ENCODE results near the gene TTLL5. TPM values are rescaled to one million over a fixed set of nuclear protein-coding genes. Genes with fewer than 3 reads are reported as not detected.

Gene TTLL5
- polyA plus RNA-seq, 3 donors = 4.2 to 7.2 (median 4.7) TPM

DNA sequence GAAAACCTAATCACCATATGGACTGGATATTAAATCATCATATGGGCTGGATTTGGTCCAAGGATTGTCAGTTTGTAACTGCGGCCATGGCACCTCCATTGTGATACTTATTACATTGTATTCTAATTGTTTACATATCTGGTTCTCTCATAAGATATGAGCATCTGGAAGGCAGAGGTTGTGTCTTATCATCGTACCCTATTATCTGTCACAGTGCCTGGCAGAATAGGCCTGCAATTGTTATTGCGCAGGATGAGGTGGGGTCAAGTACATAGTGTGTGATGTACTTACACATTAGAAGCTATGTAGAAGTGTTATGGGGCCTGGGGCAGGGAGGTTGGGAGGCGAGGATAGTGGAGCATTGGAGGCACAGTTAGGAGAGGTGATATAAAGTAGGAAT lies 329.3 kb downstream of the TTLL5 start:
- Histone ChIP-seq H3K4me3 (replicated peaks in 1 of 3; ENCODE audit: low read depth in 2 of 3, low read length in 3 of 3) (no peak overlapping the region), H3K4me2 (replicated peaks; ENCODE audit: extremely low read depth, low read length, poor library complexity, severe bottlenecking) (no peak overlapping the region), H3K9me3 (replicated peaks in 1 of 2; ENCODE audit: control insufficient read depth in 1 of 2, insufficient read depth in 1 of 2, low read length in 2 of 2) (no peaks in the 10 kb centered on the region), H3K27ac (ENCODE audit: low read depth in 1 of 2, low read length in 2 of 2) (no peak overlapping the region), H3K9ac (ENCODE audit: insufficient read depth, low read length, poor library complexity, severe bottlenecking) (no peak overlapping the region), H4K20me1 (ENCODE audit: insufficient read depth, low read length) (no peaks in the 10 kb centered on the region), H3K4me1 (ENCODE audit: control insufficient read depth in 1 of 2, insufficient read depth in 2 of 2, low read length in 2 of 2) (peaks cover 9 to 10% of the 10 kb centered on the region in 2 donors), H3K27me3 (ENCODE audit: control insufficient read depth in 2 of 2, insufficient read depth in 2 of 2, low read length in 2 of 2) (no peaks in the 10 kb centered on the region), H3K79me2 (ENCODE audit: insufficient read depth, low read length) (no peaks in the 10 kb centered on the region), H3K36me3 (replicated peaks in 1 of 2; ENCODE audit: control insufficient read depth in 1 of 2, insufficient read depth in 2 of 2, low read length in 2 of 2) (no peaks in the 10 kb centered on the region), H2AFZ (ENCODE audit: insufficient read depth, low read depth, low read length, poor library complexity, severe bottlenecking) (no peak overlapping the region)
- peaks cover 0 to 2% of the 10 kb centered on the region in 2 donors for H3K36me3 Mint-ChIP-seq
- H3K9me3 Mint-ChIP-seq = no peaks in the 10 kb centered on the region
- intact Hi-C loops (cut with micrococcal nuclease) = no loop called here
- H3K27me3 Mint-ChIP-seq (ENCODE audit: low read depth in 3 of 3) = no peaks in the 10 kb centered on the region
- TF ChIP-seq, protein P1, sequence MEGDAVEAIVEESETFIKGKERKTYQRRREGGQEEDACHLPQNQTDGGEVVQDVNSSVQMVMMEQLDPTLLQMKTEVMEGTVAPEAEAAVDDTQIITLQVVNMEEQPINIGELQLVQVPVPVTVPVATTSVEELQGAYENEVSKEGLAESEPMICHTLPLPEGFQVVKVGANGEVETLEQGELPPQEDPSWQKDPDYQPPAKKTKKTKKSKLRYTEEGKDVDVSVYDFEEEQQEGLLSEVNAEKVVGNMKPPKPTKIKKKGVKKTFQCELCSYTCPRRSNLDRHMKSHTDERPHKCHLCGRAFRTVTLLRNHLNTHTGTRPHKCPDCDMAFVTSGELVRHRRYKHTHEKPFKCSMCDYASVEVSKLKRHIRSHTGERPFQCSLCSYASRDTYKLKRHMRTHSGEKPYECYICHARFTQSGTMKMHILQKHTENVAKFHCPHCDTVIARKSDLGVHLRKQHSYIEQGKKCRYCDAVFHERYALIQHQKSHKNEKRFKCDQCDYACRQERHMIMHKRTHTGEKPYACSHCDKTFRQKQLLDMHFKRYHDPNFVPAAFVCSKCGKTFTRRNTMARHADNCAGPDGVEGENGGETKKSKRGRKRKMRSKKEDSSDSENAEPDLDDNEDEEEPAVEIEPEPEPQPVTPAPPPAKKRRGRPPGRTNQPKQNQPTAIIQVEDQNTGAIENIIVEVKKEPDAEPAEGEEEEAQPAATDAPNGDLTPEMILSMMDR (IDR thresholded peaks at IDR 0.05) = no peak
- WGBS (ENCODE audit: insufficient coverage) = 100% methylated on average over 3 of the region's 4 CpGs
- DNase-seq = no peak
- no peak overlapping the region for H3K4me3 Mint-ChIP-seq
- H3K4me1 Mint-ChIP-seq = peaks cover 10% of the 10 kb centered on the region
- no peak overlapping the region for H3K27ac Mint-ChIP-seq

DNA sequence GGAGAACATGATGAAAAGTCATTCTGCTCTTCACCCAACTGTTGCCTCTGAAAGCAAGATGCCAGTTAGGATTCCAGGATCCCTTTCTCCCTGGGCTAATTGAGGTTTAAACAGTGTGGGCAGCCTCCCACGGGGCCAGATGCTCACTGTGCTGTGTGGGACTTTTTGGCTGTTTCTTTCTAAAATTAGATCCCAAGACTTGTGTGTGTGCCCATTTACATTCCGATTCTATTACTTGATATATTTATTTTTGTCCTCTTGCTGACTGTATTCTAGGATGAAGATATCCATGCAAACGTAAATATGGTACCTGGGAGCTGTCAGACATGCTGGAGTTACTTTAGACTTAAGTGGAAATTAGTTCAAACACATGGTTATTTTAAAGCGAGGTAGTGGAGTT lies 330.7 kb downstream of the TTLL5 start:
- no CpG with 5 or more reads among the region's 4 CpGs for WGBS (ENCODE audit: insufficient coverage)

More for the DNA sequence above, 330.7 kb downstream of the TTLL5 start:
- Histone ChIP-seq H3K4me1 (ENCODE audit: control insufficient read depth in 1 of 2, insufficient read depth in 2 of 2, low read length in 2 of 2) (no peaks in the 10 kb centered on the region), H2AFZ (ENCODE audit: insufficient read depth, low read depth, low read length, poor library complexity, severe bottlenecking) (no peak overlapping the region), H3K36me3 (replicated peaks in 1 of 2; ENCODE audit: control insufficient read depth in 1 of 2, insufficient read depth in 2 of 2, low read length in 2 of 2) (no peaks in the 10 kb centered on the region), H3K9me3 (replicated peaks in 1 of 2; ENCODE audit: control insufficient read depth in 1 of 2, insufficient read depth in 1 of 2, low read length in 2 of 2) (no peaks in the 10 kb centered on the region), H3K79me2 (ENCODE audit: insufficient read depth, low read length) (no peaks in the 10 kb centered on the region), H4K20me1 (ENCODE audit: insufficient read depth, low read length) (no peaks in the 10 kb centered on the region), H3K27me3 (ENCODE audit: control insufficient read depth in 2 of 2, insufficient read depth in 2 of 2, low read length in 2 of 2) (no peaks in the 10 kb centered on the region), H3K4me3 (replicated peaks in 1 of 3; ENCODE audit: low read depth in 2 of 3, low read length in 3 of 3) (no peak overlapping the region), H3K27ac (ENCODE audit: low read depth in 1 of 2, low read length in 2 of 2) (no peak overlapping the region), H3K9ac (ENCODE audit: insufficient read depth, low read length, poor library complexity, severe bottlenecking) (no peak overlapping the region), H3K4me2 (replicated peaks; ENCODE audit: extremely low read depth, low read length, poor library complexity, severe bottlenecking) (no peak overlapping the region)
- peaks cover 2 to 3% of the 10 kb centered on the region in 2 donors for H3K36me3 Mint-ChIP-seq
- no peak overlapping the region for H3K4me3 Mint-ChIP-seq
- TF ChIP-seq, protein P1 (IDR thresholded peaks at IDR 0.05) = no peak
- DNase-seq = no peak
- H3K4me1 Mint-ChIP-seq = no peaks in the 10 kb centered on the region
- H3K27ac Mint-ChIP-seq = no peak overlapping the region
- no peaks in the 10 kb centered on the region for H3K9me3 Mint-ChIP-seq
- intact Hi-C loops (cut with micrococcal nuclease) = no loop called here
- no peaks in the 10 kb centered on the region for H3K27me3 Mint-ChIP-seq (ENCODE audit: low read depth in 3 of 3)

Measured in CD14-positive monocyte (primary cell).